GM23338 (cell line): ENCODE measurements around the gene KDM5C. TPM values are rescaled to one million over a fixed set of nuclear protein-coding genes. Genes with fewer than 3 reads are reported as not detected.
A peak's percentile ranks its signal among the peaks of the same experiment; 100 is the strongest.

Experiments
- ATAC-seq: fragments of 200-7000 bp; cut with Tn5 transposase; 3 replicates; pipeline ENCODE4 v1.9.1; 2020
- DNase-seq: peaks from one replicate; pipeline ENCODE4 v3.0.0-alpha.2; 2015; ENCODE audit warnings: low spot score
- H2AFZ ChIP-seq: fragments of 200-600 bp; sonication (generic); 2 replicates; pipeline ENCODE4 v1.8.0; 2016; ENCODE audit warnings: antibody characterized with exemption, mild to moderate bottlenecking, moderate library complexity
- H3F3A ChIP-seq: fragments of 200-600 bp; sonication (generic); replicated peaks from 2 replicates; pipeline ENCODE4 v1.8.0; 2017; ENCODE audit warnings: antibody characterized with exemption, mixed run types, low read depth
- H3K27ac ChIP-seq: fragments of 200-600 bp; sonication (generic); 2 replicates; pipeline ENCODE4 v1.6.1; 2016; ENCODE audit warnings: low read depth
- H3K27me3 ChIP-seq: fragments of 200-600 bp; sonication (generic); 2 replicates; pipeline ENCODE4 v1.8.0; 2016; ENCODE audit warnings: mild to moderate bottlenecking, mixed run types, moderate library complexity; ENCODE audit not compliant: insufficient read depth
- H3K36me3 ChIP-seq: fragments of 200-600 bp; sonication (generic); 2 replicates; pipeline ENCODE4 v1.8.0; 2016; ENCODE audit warnings: mild to moderate bottlenecking; ENCODE audit not compliant: insufficient read depth
- H3K4me1 ChIP-seq: fragments of 200-600 bp; sonication (generic); 2 replicates; pipeline ENCODE4 v1.8.0; 2016; ENCODE audit warnings: mild to moderate bottlenecking, moderate library complexity; ENCODE audit not compliant: insufficient read depth
- H3K4me2 ChIP-seq: fragments of 200-600 bp; sonication (generic); 2 replicates; pipeline ENCODE4 v1.7.1; 2017; ENCODE audit warnings: mixed run types
- H3K4me3 ChIP-seq: fragments of 200-600 bp; sonication (generic); 2 replicates; pipeline ENCODE4 v1.6.1; 2016; ENCODE audit warnings: mixed run types
- H3K79me2 ChIP-seq: fragments of 200-600 bp; sonication (generic); replicated peaks from 2 replicates; pipeline ENCODE4 v1.8.0; 2017; ENCODE audit warnings: mild to moderate bottlenecking; ENCODE audit not compliant: insufficient read depth
- H3K9me2 ChIP-seq: fragments of 200-600 bp; sonication (generic); 2 replicates; pipeline ENCODE4 v1.8.0; 2017; ENCODE audit not compliant: insufficient read depth
- H4K20me1 ChIP-seq: fragments of 200-600 bp; sonication (generic); replicated peaks from 2 replicates; pipeline ENCODE4 v1.8.0; 2017; ENCODE audit warnings: mild to moderate bottlenecking; ENCODE audit not compliant: insufficient read depth
- H3K27ac Mint-ChIP-seq: 2 replicates; pipeline ENCODE4 v1.8.0; 2020; ENCODE audit warnings: inconsistent platforms, mild to moderate bottlenecking, moderate library complexity, mixed read lengths
- H3K27me3 Mint-ChIP-seq: 3 replicates; pipeline ENCODE4 v1.8.0; 2022; ENCODE audit warnings: low read depth, mild to moderate bottlenecking, moderate library complexity, mixed read lengths, inconsistent platforms; ENCODE audit not compliant: insufficient read depth, poor library complexity
- H3K36me3 Mint-ChIP-seq: 3 replicates; pipeline ENCODE4 v1.8.0; 2021; ENCODE audit warnings: low read depth, mild to moderate bottlenecking, inconsistent platforms, moderate library complexity, mixed read lengths
- H3K4me1 Mint-ChIP-seq: 3 replicates; pipeline ENCODE4 v1.8.0; 2020; ENCODE audit warnings: mild to moderate bottlenecking, inconsistent platforms, mixed read lengths
- H3K4me3 Mint-ChIP-seq: 3 replicates; pipeline ENCODE4 v1.8.0; 2021; ENCODE audit warnings: moderate library complexity, mild to moderate bottlenecking, inconsistent platforms, mixed read lengths
- H3K9me3 Mint-ChIP-seq: 3 replicates; pipeline ENCODE4 v1.8.0; 2020; ENCODE audit warnings: moderate library complexity, mild to moderate bottlenecking, inconsistent platforms, mixed read lengths
- CTCF ChIP-seq, 2 experiments: fragments of 200-600 bp in 1 of 2; sonication (generic) in 1 of 2; conservative IDR thresholded peaks; 2 replicates each; pipeline versions ENCODE4 v1.5.1 to v1.6.1; 2016 to 2017; ENCODE audit warnings: antibody characterized with exemption in 2 of 2, low read depth in 2 of 2, mild to moderate bottlenecking in 2 of 2, moderate library complexity in 1 of 2
- EZH2 ChIP-seq: fragments of 200-600 bp; sonication (generic); IDR thresholded peaks from one replicate; pipeline ENCODE4 v1.8.0; 2017; ENCODE audit warnings: antibody characterized with exemption, mild to moderate bottlenecking, low read depth; ENCODE audit not compliant: unreplicated experiment
- EZH2phosphoT487 ChIP-seq: fragments of 200-600 bp; sonication (generic); IDR thresholded peaks from one replicate; pipeline ENCODE4 v1.8.1; 2018; ENCODE audit warnings: antibody characterized with exemption; ENCODE audit not compliant: unreplicated experiment
- NANOG ChIP-seq: IDR thresholded peaks from 2 replicates; pipeline ENCODE4 v1.6.1; 2016; ENCODE audit warnings: antibody characterized with exemption, borderline replicate concordance
- REST ChIP-seq: IDR thresholded peaks from one replicate; pipeline ENCODE4 v1.6.1; 2018; ENCODE audit warnings: antibody characterized with exemption; ENCODE audit not compliant: unreplicated experiment
- STAT1 ChIP-seq: IDR thresholded peaks from one replicate; pipeline ENCODE4 v1.6.1; 2016; ENCODE audit warnings: antibody characterized with exemption; ENCODE audit not compliant: unreplicated experiment
- ZNF331 ChIP-seq: fragments of 250-450 bp; sonication (Bioruptor Pico); IDR thresholded peaks from 2 replicates; pipeline ENCODE4 v1.5.0; 2020; ENCODE audit warnings: low read depth, mild to moderate bottlenecking, moderate library complexity
- ZNF462 ChIP-seq: fragments of 250-450 bp; sonication (Bioruptor Pico); IDR thresholded peaks from 2 replicates; pipeline ENCODE4 v1.5.0; 2020; ENCODE audit warnings: mild to moderate bottlenecking, moderate library complexity
- polyA plus RNA-seq: library from polyadenylated mRNA; unstranded; fragments of >200 nt; fragmentation: Nextera tagmentation; extraction: Ambion mirVana; gene quantifications from 2 replicates; pipeline ENCODE4 v1.2.1, GENCODE V29; 2016
- total RNA-seq: library from RNA; depleted of rRNA; stranded (reverse); fragments of >200 nt; shearing (Covaris generic); gene quantifications from 2 replicates; pipeline ENCODE4 v1.2.3, GENCODE V29; 2014

KDM5C gene
- total and polyA plus RNA-seq, 2 experiments from 2014 or later = 20.3 to 173 TPM

- ATAC-seq = peak; percentile 79
- H3F3A ChIP-seq = no peaks in the 10 kb centered on the region
These were observed 14.5 kb upstream of the KDM5C start for GRCh38 chrX:53239474-53239873.

GRCh38 chrX:53237056-53237455 lies 12.0 kb upstream of the KDM5C start:
- Mint-ChIP-seq H3K9me3 (no peaks in the 10 kb centered on the region), H3K27ac (no peak overlapping the region), H3K27me3 (peaks cover 3% of the 10 kb centered on the region), H3K4me1 (no peaks in the 10 kb centered on the region; the same call in 2 of the 3 replicates), H3K36me3 (peaks cover 23% of the 10 kb centered on the region), H3K4me3 (no peak overlapping the region)
- H3K4me2 ChIP-seq = no peak overlapping the region
- no peak overlapping the region for H3K27ac ChIP-seq
- H3K4me3 ChIP-seq = no peak overlapping the region
- H3K9me2 ChIP-seq = no peaks in the 10 kb centered on the region
- H2AFZ ChIP-seq = no peak overlapping the region
- H3K79me2 ChIP-seq = no peaks in the 10 kb centered on the region
- ATAC-seq (no peak), DNase-seq (no peak)
- H3K27me3 ChIP-seq = no peaks in the 10 kb centered on the region
- H4K20me1 ChIP-seq = no peaks in the 10 kb centered on the region
- H3K4me1 ChIP-seq = no peaks in the 10 kb centered on the region
- no peaks in the 10 kb centered on the region for H3F3A ChIP-seq
- H3K36me3 ChIP-seq = no peaks in the 10 kb centered on the region; the same call in 1 of the 2 replicates
- TF ChIP-seq EZH2 = no peak
- no peak for TF ChIP-seq REST
- no peak for TF ChIP-seq ZNF462 (CRISPR knock-in tag)
- TF ChIP-seq ZNF331 (CRISPR knock-in tag) = no peak
- no peak for TF ChIP-seq EZH2phosphoT487
- TF ChIP-seq NANOG = no peak

More at GRCh38 chrX:53239474-53239873, 14.5 kb upstream of the KDM5C start:
- no peak overlapping the region for H3K4me3 ChIP-seq
- Mint-ChIP-seq H3K27ac (no peak overlapping the region), H3K4me1 (no peaks in the 10 kb centered on the region; the same call in 2 of the 3 replicates), H3K4me3 (0 out of 3 replicates have a peak overlapping the region, but pooled peaks have one; percentile 36), H3K9me3 (no peaks in the 10 kb centered on the region), H3K36me3 (peaks cover 28% of the 10 kb centered on the region), H3K27me3 (peaks cover 3% of the 10 kb centered on the region)
- no peaks in the 10 kb centered on the region for H4K20me1 ChIP-seq
- DNase-seq = peak; percentile 20
- H3K27me3 ChIP-seq = no peaks in the 10 kb centered on the region
- no peak overlapping the region for H2AFZ ChIP-seq
- no peaks in the 10 kb centered on the region for H3K4me1 ChIP-seq
- TF ChIP-seq STAT1 (no peak), CTCF (conservative IDR thresholded peaks at IDR 0.05; ENCODE audit: low read depth in 2 of 2) (peak; percentile 22 to 44; a peak in 2 of 4 replicates)
- H3K79me2 ChIP-seq = no peaks in the 10 kb centered on the region
- no peak overlapping the region for H3K27ac ChIP-seq
- H3K9me2 ChIP-seq = no peaks in the 10 kb centered on the region
- peaks cover 5% of the 10 kb centered on the region; the same call in 1 of the 2 replicates for H3K36me3 ChIP-seq
- H3K4me2 ChIP-seq = no peak overlapping the region
